Neural progenitor cell (in vitro differentiated cells): ENCODE data around the gene HOXA5.

ENCODE experiments used
- CTCF ChIP-seq: fragments of 200-600 bp; sonication (generic); IDR thresholded peaks from 2 replicates; pipeline ENCODE4 v1.5.1; 2017; ENCODE audit warnings: antibody characterized with exemption, mild to moderate bottlenecking
- EZH2 ChIP-seq: fragments of 200-600 bp; sonication (generic); IDR thresholded peaks from 2 replicates; pipeline ENCODE4 v1.6.1; 2017; ENCODE audit warnings: antibody characterized with exemption, mild to moderate bottlenecking, moderate library complexity
- EZH2phosphoT487 ChIP-seq: fragments of 200-600 bp; sonication (generic); IDR thresholded peaks from 2 replicates; pipeline ENCODE4 v1.6.1; 2017; ENCODE audit warnings: antibody characterized with exemption

DNA sequence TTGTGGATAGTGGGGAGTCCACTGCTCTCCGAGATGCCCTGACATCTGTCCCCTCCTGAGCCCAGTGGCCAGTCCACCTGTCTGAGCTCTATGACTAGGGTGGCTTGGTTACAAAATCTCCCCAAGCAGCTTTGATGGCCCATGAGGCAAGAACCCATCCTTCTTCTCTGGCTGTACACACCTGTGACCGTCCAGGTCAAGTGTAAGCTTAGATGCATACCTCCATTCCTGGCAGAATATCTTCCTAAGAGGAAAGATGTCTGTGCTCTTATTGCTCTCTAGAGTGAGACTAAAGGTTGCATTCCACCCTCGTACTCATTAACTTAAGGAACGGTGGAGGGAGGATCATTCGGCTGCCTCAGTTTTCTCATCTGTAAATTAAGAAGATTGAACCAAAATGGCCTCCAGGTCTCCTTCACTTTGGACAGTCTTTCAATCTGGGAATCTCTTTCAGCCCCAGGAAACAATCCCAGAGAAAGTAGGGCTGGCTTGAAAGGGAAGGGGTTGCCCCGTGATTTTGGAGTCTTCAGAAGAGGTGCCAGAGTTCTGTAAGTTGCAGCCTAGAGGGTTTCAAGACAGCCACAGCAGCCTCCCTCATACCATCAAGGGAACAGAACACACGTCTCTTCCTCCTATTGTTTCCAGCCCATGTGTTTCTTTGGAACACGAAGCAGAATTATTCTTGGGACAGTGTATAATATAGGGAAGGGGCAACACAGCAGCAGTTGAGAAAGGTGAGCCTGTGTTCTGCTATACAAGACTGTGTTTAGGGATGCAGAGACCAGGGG is 18.4 kb downstream of the HOXA5 start:
- TF ChIP-seq EZH2phosphoT487 (no peak), EZH2 (no peak), CTCF (no peak)
